MCF 10A (cell line): ENCODE measurements around the gene TP53BP1. TPM values are rescaled to one million over a fixed set of nuclear protein-coding genes. Genes with fewer than 3 reads are reported as not detected.

Experiments
- BruUV-seq: library from RNA; stranded (reverse); fragments of 400-500 nt; replicated peaks from 2 replicates; lab custom pipeline; 2021; lab: Mats Ljungman, UMichigan
- CTCF ChIA-PET: fragments of 300-600 bp; sonication (Branson Sonifier 250); formaldehyde crosslinking; extraction: SDS; loops from one replicate; lab custom pipeline; 2021; ENCODE audit warnings: antibody characterized with exemption, inconsistent platforms; lab: Yijun Ruan, JAX
- POLR2A ChIA-PET: fragments of 300-600, 350-650 bp; sonication (Branson Sonifier 250); formaldehyde crosslinking; extraction: SDS; loops from one replicate; lab custom pipeline; 2020; ENCODE audit warnings: antibody characterized with exemption, inconsistent platforms; lab: Yijun Ruan, JAX
- DNase-seq: peaks from one replicate; pipeline ENCODE4 v3.0.0-alpha.2; 2018; ENCODE audit not compliant: unreplicated experiment
- H3K27ac Mint-ChIP-seq: one replicate; pipeline ENCODE4 v1.8.0; 2022; ENCODE audit warnings: mild to moderate bottlenecking, low read depth, mixed read lengths; ENCODE audit not compliant: unreplicated experiment
- H3K27me3 Mint-ChIP-seq: one replicate; pipeline ENCODE4 v1.8.0; 2022; ENCODE audit warnings: mixed read lengths; ENCODE audit not compliant: insufficient read depth, unreplicated experiment
- H3K36me3 Mint-ChIP-seq: one replicate; pipeline ENCODE4 v1.8.0; 2022; ENCODE audit warnings: mild to moderate bottlenecking, moderate library complexity, mixed read lengths; ENCODE audit not compliant: insufficient read depth, unreplicated experiment
- H3K4me1 Mint-ChIP-seq: one replicate; pipeline ENCODE4 v1.8.0; 2022; ENCODE audit warnings: mixed read lengths; ENCODE audit not compliant: insufficient read depth, unreplicated experiment
- H3K4me3 Mint-ChIP-seq: one replicate; pipeline ENCODE4 v1.8.0; 2022; ENCODE audit warnings: mild to moderate bottlenecking, moderate library complexity, mixed read lengths; ENCODE audit not compliant: unreplicated experiment
- H3K9me3 Mint-ChIP-seq: one replicate; pipeline ENCODE4 v1.8.0; 2022; ENCODE audit warnings: mixed read lengths; ENCODE audit not compliant: unreplicated experiment
- CTCF ChIP-seq: fragments of 200-600 bp; IDR thresholded peaks from one replicate; pipeline ENCODE4 v1.8.0; 2022; ENCODE audit warnings: antibody characterized with exemption, mild to moderate bottlenecking; ENCODE audit not compliant: unreplicated experiment
- intact Hi-C: fragments of 100-400 bp; cut with micrococcal nuclease; formaldehyde crosslinking; loops from 2 replicates; pipeline ENCODE4 v1.14.1; 2022
- total RNA-seq: library from RNA; stranded (reverse); gene quantifications from 2 replicates; pipeline ENCODE4 v1.2.3, GENCODE V29; 2022

TP53BP1 gene
- total RNA-seq, 1 experiment from 2014 or later = 38.8 TPM

DNA sequence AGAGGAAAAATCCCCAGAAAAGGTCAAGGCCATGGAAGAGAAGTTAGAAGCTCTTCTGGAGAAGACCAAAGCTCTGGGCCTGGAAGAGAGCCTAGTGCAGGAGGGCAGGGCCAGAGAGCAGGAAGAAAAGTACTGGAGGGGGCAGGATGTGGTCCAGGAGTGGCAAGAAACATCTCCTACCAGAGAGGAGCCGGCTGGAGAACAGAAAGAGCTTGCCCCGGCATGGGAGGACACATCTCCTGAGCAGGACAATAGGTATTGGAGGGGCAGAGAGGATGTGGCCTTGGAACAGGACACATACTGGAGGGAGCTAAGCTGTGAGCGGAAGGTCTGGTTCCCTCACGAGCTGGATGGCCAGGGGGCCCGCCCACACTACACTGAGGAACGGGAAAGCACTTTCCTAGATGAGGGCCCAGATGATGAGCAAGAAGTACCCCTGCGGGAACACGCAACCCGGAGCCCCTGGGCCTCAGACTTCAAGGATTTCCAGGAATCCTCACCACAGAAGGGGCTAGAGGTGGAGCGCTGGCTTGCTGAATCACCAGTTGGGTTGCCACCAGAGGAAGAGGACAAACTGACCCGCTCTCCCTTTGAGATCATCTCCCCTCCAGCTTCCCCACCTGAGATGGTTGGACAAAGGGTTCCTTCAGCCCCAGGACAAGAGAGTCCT, 33.4 kb upstream of the TP53BP1 start:
- DNase-seq = no peak
- Mint-ChIP-seq H3K36me3 (no peaks in the 10 kb centered on the region), H3K4me3 (no peak overlapping the region), H3K27me3 (peaks cover 18% of the 10 kb centered on the region), H3K4me1 (no peaks in the 10 kb centered on the region), H3K9me3 (no peaks in the 10 kb centered on the region), H3K27ac (no peak overlapping the region)
- ChIA-PET POLR2A (no interaction called here), CTCF (interaction anchor here (3.9 kb wide), 1 partner anchor 13 kb away, joined by 14 read pairs; no protein-coding TSS in a partner anchor)
- intact Hi-C loops = no loop called here
- no peak for TF ChIP-seq CTCF
- BruUV-seq = no TSS peak

DNA sequence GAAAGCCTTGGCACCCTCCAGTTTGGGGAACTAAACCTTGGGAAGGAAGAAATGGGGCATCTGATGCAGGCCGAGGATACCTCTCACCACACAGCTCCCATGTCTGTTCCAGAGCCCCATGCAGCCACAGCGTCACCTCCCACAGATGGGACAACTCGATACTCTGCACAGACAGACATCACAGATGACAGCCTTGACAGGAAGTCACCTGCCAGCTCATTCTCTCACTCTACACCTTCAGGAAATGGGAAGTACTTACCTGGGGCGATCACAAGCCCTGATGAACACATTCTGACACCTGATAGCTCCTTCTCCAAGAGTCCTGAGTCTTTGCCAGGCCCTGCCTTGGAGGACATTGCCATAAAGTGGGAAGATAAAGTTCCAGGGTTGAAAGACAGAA, 32.2 kb upstream of the TP53BP1 start:
- BruUV-seq = no TSS peak
- no peak overlapping the region for H3K27ac Mint-ChIP-seq
- H3K9me3 Mint-ChIP-seq = no peaks in the 10 kb centered on the region
- TF ChIP-seq CTCF = no peak
- H3K36me3 Mint-ChIP-seq = no peaks in the 10 kb centered on the region
- intact Hi-C loops = no loop called here
- DNase-seq = no peak
- ChIA-PET CTCF (no interaction called here), POLR2A (no interaction called here)
- no peak overlapping the region for H3K4me3 Mint-ChIP-seq
- H3K27me3 Mint-ChIP-seq = peaks cover 18% of the 10 kb centered on the region
- no peaks in the 10 kb centered on the region for H3K4me1 Mint-ChIP-seq

- POLR2A ChIA-PET = no interaction called here
- Mint-ChIP-seq H3K4me1 (no peaks in the 10 kb centered on the region), H3K27me3 (peaks cover 23% of the 10 kb centered on the region), H3K9me3 (no peaks in the 10 kb centered on the region), H3K4me3 (no peak overlapping the region), H3K27ac (no peak overlapping the region), H3K36me3 (no peaks in the 10 kb centered on the region)
- DNase-seq = no peak
- TF ChIP-seq CTCF = no peak
- BruUV-seq = no TSS peak
- CTCF ChIA-PET = no interaction called here
- intact Hi-C loops = no loop called here
These were observed 31.4 kb upstream of the TP53BP1 start for GRCh38 chr15:43524254-43524845.

DNA sequence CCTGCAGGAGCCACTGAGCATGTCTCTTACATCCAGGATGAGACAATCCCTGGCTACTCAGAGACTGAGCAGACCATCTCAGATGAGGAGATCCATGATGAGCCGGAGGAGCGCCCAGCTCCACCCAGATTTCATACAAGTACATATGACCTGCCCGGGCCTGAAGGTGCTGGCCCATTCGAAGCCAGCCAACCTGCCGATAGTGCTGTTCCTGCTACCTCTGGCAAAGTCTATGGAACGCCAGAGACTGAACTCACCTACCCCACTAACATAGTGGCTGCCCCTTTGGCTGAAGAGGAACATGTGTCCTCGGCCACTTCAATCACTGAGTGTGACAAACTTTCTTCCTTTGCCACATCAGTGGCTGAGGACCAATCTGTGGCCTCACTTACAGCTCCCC, 30.7 kb upstream of the TP53BP1 start:
- no TSS peak for BruUV-seq
- CTCF ChIA-PET = interaction anchor here (1.0 to 2.0 kb wide), 2 partner anchors 9 to 10 kb away, joined by 3 to 8 read pairs; no protein-coding TSS in a partner anchor

More for the DNA sequence above, 30.7 kb upstream of the TP53BP1 start:
- DNase-seq = no peak
- Mint-ChIP-seq H3K4me1 (peaks cover 3% of the 10 kb centered on the region), H3K9me3 (no peaks in the 10 kb centered on the region), H3K27me3 (peaks cover 30% of the 10 kb centered on the region), H3K27ac (no peak overlapping the region), H3K4me3 (no peak overlapping the region), H3K36me3 (no peaks in the 10 kb centered on the region)
- TF ChIP-seq CTCF = no peak
- intact Hi-C loops = no loop called here
- POLR2A ChIA-PET = no interaction called here
